GM12878 (cell line): Measurements from ENCODE around the gene MYO15B.

Source experiments
- BCL3 ChIP-seq: IDR thresholded peaks from 2 replicates; pipeline ENCODE4 v1.6.1; 2011; ENCODE audit warnings: borderline replicate concordance, low read depth, mild to moderate bottlenecking, moderate library complexity, low read length; ENCODE audit not compliant: insufficient read depth, poor library complexity, severe bottlenecking
- CTCF ChIP-seq, 3 experiments: IDR thresholded peaks in 2 of 3; conservative IDR thresholded peaks in 1 of 3; 2 replicates each; pipeline ENCODE4 v1.5.1; 2011; ENCODE audit warnings: low read depth in 3 of 3, low read length in 3 of 3, mild to moderate bottlenecking in 3 of 3, control low read depth in 2 of 3, moderate library complexity in 2 of 3, inconsistent platforms in 1 of 3, mixed read lengths in 1 of 3; ENCODE audit not compliant: control insufficient read depth in 2 of 3, insufficient read depth in 1 of 3; ENCODE audit errors: extremely low read depth in 1 of 3
- JUNB ChIP-seq: IDR thresholded peaks from 2 replicates; pipeline ENCODE4 v1.6.1; 2016; ENCODE audit warnings: antibody characterized with exemption, mild to moderate bottlenecking
- NRF1 ChIP-seq: conservative IDR thresholded peaks from 2 replicates; pipeline ENCODE4 v1.6.1; 2011; ENCODE audit warnings: mild to moderate bottlenecking, low read depth, low read length, improper control_type of control experiment
- POLR2A ChIP-seq: IDR thresholded peaks from 2 replicates; pipeline ENCODE4 v1.6.1; 2011; ENCODE audit warnings: low read depth, mild to moderate bottlenecking, low read length
- SIN3A ChIP-seq: IDR thresholded peaks from 2 replicates; pipeline ENCODE4 v1.6.1; 2012; ENCODE audit warnings: low read depth, low read length, improper control_type of control experiment
- SP1 ChIP-seq: IDR thresholded peaks from one replicate; pipeline ENCODE4 v1.6.1; 2011; ENCODE audit warnings: low read depth, low read length
- USF2 ChIP-seq: IDR thresholded peaks from 2 replicates; pipeline ENCODE4 v1.6.1; 2011; ENCODE audit warnings: low read depth, low read length, improper control_type of control experiment, borderline replicate concordance
- YY1 ChIP-seq: IDR thresholded peaks from 2 replicates; pipeline ENCODE4 v1.6.1; 2011; ENCODE audit warnings: low read depth, mild to moderate bottlenecking, low read length

- no peak for TF ChIP-seq SIN3A
- no peak for TF ChIP-seq CTCF (IDR thresholded peaks at IDR 0.05 in 2 of 3, conservative IDR thresholded peaks at IDR 0.05 in 1 of 3; ENCODE audit: control insufficient read depth in 2 of 3, extremely low read depth in 1 of 3, insufficient read depth in 1 of 3, low read depth in 3 of 3, low read length in 3 of 3)
- no peak for TF ChIP-seq SP1
- TF ChIP-seq YY1 = no peak
- no peak for TF ChIP-seq POLR2A
- TF ChIP-seq BCL3 = no peak
- TF ChIP-seq JUNB = no peak
- no peak for TF ChIP-seq NRF1
- no peak for TF ChIP-seq USF2
These were observed 74.9 kb downstream of the MYO15B start for GRCh38 chr17:75662511-75662910.
